GM15510 (cell line): Measurements from ENCODE around the gene BCL7B.

Experiments used
- POLR2A ChIP-seq: IDR thresholded peaks from 3 replicates; pipeline ENCODE4 v1.6.1; 2011; ENCODE audit warnings: borderline replicate concordance; ENCODE audit not compliant: insufficient read length; ENCODE audit errors: extremely low read depth

BCL7B gene

GRCh38 chr7:73557108-73557396 lies 438 bp downstream of the BCL7B start:
- TF ChIP-seq POLR2A, result no peak

GRCh38 chr7:73556208-73557107 lies 1.0 kb downstream of the BCL7B start:
- TF ChIP-seq POLR2A, result no peak

- TF ChIP-seq POLR2A, result no peak
These were observed 2.0 kb downstream of the BCL7B start for GRCh38 chr7:73555411-73555982.

GRCh38 chr7:73549176-73549575 lies 8.3 kb downstream of the BCL7B start:
- TF ChIP-seq POLR2A, result no peak

GRCh38 chr7:73547841-73548240 lies 9.6 kb downstream of the BCL7B start:
- TF ChIP-seq POLR2A, result no peak

- TF ChIP-seq POLR2A, result no peak
These were observed 12.8 kb downstream of the BCL7B start for GRCh38 chr7:73544678-73545077.

GRCh38 chr7:73541722-73542121 lies 15.8 kb downstream of the BCL7B start:
- TF ChIP-seq POLR2A, result no peak

GRCh38 chr7:73539709-73540108 lies 17.8 kb downstream of the BCL7B start:
- TF ChIP-seq POLR2A, result no peak

- no peak for TF ChIP-seq POLR2A
These were observed 20.4 kb downstream of the BCL7B start for GRCh38 chr7:73537051-73537450.

- no peak for TF ChIP-seq POLR2A
These were observed 21.0 kb downstream of the BCL7B start for GRCh38 chr7:73536479-73536878.

- no peak for TF ChIP-seq POLR2A
These were observed 23.7 kb downstream of the BCL7B start for GRCh38 chr7:73533742-73534141.

- no peak for TF ChIP-seq POLR2A
These were observed 25.3 kb downstream of the BCL7B start for GRCh38 chr7:73532224-73532623.

GRCh38 chr7:73530800-73531199 lies 26.7 kb downstream of the BCL7B start:
- no peak for TF ChIP-seq POLR2A

- no peak for TF ChIP-seq POLR2A
These were observed 30.3 kb downstream of the BCL7B start for GRCh38 chr7:73526896-73527821.
